OCI-LY3 (cell line): Measurements from ENCODE around the gene DHX30.

Experiments
- CTCF ChIP-seq: fragments of 200-600, 300-600 bp; sonication (generic); IDR thresholded peaks from 2 replicates; pipeline ENCODE4 v1.5.1; 2014; ENCODE audit warnings: antibody characterized with exemption, low read length, low read depth
- EZH2phosphoT487 ChIP-seq: fragments of 200-600 bp; shearing (Covaris generic); IDR thresholded peaks from 2 replicates; pipeline ENCODE4 v1.6.1; 2018; ENCODE audit warnings: antibody characterized with exemption, mixed run types, low read depth

DNA sequence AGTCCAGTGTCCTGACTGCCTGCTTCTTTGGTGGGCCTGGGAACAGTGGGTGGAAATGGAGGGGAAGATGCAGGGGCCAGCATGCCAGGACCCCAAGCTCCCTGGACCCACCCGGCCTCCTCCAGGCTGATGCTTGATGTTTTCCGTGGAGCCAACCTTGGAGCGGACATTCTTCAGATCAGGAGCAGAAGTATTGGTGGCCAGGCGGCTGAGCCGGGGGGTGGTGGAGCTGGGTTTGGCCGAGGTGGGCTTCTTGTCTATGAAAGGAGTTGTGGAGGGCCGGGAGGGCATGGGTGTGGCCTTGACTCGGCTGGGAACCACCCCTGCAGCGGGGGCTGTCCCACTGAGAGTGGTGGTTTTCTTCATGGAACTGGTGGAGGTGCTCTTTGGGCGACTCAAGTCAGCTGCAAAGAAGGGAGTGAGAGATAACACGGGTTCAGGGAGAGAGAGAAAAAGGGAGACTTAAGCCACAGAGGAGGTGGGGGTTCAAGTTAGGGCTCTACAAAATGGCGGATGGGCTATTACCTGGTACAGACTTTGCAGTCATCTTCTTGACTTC is 67.8 kb downstream of the DHX30 start:
- TF ChIP-seq CTCF, result no peak
- TF ChIP-seq EZH2phosphoT487, result no peak
